Endometrial microvascular endothelial cells (primary cell): Measurements from ENCODE around the gene TACC2. TPM values are rescaled to one million over a fixed set of nuclear protein-coding genes. Genes with fewer than 3 reads are reported as not detected.
"Not testable (repeated sequence)": the region's sequence is repeated elsewhere in the genome, so short reads cannot be mapped to it uniquely, and the experiment has no call there.

Experiments
- in situ Hi-C: cut with HindIII; loops from 2 replicates; pipeline ENCODE4 v1.10.0; 2017; ENCODE audit warnings: low sequenced_read_pairs, low pct_unique_long_range_greater_than_20kb; ENCODE audit errors: inconsistent ontology term
- total RNA-seq: library from RNA; depleted of rRNA; stranded (reverse); fragments of >200 nt; gene quantifications from one replicate; pipeline ENCODE4 v1.2.3, GENCODE V29; 2015; ENCODE audit errors: inconsistent ontology term

TACC2 gene
- total RNA-seq, 1 donor from 2014 or later, result 21.9 TPM

DNA sequence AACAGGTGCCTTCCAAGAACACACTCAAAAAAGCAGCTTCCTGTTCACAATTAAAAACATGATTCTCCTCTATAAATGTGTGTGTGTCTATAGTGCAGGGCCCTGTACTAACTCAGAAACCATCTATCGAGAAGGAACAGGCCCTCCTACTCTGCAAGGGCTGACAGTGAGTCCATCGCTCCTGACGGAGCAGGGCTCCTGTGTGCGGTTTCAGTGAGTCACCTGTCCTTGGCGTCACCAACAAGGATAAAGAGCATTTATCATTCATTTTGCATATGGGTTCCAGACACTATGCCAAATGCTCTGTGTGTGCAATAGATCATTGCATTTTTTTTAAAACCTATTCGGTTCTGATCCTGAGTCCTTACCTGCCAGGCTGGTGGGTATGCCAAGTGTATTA, 63.7 kb downstream of the TACC2 start:
- in situ Hi-C loops, result no loop called here

DNA sequence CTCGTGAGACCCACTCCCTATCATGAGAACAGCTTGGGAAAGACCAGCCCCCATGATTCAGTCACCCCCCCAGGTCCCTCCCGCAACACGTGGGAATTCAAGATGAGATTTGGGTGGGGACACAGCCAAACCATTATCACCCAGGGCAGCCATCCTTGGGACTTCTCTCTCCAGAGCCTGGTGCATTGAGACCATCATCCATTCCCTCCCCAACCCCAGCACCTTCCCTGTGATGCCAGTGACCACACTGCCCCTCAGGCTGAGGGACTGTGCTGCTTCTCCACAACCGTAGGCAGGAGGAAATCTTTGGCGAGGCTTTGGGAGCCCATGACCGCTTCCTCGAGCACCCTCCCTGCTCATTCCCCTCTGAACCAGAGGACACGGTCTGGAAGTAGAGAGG, 64.4 kb downstream of the TACC2 start:
- in situ Hi-C loops, result no loop called here

DNA sequence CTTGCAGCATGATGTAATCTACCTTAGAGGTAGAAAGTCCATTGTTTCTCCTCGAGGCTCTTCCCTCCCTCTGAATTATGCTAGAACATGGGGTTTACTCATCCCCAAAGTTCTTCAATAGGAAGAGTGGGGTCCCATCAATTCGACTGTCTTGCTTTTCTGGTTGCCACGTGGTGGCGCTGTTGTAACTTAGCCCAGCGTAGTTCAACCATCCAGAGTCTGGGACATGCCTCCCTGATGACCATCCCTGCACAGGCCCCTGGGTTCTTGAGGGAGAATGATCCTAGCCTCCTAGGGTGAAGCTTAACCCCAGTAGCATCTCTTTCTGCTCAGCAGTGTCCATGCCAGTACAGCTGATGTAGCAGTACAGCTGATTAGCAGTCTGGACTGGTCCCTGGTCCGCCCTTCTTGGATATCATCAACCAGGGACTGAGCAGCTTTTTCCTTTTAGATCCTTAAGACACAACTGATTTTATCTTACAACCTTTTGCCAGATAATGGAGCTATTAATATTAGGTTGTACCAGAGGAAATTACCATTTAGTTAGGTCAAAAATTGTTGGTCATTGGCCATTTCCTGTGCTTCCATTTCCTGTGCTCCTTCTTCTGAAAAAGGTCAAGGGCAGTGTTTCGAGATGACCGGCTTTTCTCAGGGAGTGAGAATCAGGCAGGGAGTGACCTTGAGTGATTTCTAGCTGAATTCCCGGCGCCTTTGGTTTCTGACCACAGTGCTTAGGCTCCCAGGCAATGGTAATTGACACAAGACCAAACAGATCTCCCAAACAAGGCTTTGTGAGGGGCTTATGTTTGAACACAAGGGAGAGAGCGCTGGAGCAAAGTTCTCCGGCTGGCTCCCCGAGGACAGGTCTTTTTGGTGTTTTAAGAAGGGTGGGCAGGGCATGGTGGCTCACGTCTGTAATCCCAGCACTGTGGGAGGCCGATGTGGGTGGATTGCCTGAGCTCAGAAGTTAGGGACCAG, 65.4 kb downstream of the TACC2 start:
- in situ Hi-C loops, result no loop called here

DNA sequence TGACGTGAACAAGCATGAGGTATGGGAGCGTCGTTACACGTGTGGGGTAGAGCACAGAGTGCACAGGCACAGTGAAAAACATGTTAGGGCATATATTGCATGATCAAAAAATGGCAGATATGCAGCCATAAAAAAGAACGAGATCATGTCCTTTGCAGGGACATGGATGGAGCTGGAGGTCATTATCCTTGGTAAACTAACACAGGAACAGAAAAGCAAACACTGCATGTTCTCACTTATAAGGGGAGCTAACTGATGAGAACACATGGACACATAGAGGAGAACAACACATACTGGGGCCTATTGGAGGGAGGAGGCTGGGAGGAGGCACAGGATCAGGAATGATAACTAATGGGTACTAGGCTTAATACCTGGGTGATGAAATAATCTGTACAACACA, 66.3 kb downstream of the TACC2 start:
- in situ Hi-C loops, result no loop called here

DNA sequence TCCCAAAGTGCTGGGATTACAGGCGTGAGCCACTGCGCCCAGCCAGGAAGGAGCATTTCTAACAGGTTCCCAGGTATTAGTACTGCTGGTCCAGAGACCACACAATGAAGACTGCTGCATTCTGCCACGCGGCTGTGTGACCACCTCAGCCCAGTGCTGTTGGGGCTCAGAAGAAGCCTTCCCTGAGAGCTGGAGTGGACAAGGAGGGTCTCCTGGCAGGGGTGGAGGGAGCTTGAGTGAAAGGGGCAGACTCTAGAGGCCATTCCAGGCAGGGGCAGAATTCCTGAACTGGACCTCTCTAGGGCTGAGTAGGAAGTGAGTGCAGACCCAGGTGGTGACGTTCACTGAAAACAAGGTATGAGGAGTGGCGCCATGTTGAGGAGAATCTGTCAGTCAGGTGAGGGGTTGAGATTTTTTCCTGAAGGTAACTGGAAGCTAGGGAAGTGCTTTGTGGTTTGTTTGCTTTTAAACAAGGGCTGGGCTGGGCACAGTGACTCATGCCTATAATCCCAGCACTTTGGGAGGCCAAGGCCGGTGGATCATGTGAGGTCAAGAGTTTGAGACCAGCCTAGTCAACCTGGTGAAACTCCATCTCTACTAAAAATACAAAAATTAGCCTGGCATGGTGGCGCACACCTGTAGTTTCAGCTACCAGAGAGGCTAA, 67.6 kb downstream of the TACC2 start:
- in situ Hi-C loops, result no loop called here

DNA sequence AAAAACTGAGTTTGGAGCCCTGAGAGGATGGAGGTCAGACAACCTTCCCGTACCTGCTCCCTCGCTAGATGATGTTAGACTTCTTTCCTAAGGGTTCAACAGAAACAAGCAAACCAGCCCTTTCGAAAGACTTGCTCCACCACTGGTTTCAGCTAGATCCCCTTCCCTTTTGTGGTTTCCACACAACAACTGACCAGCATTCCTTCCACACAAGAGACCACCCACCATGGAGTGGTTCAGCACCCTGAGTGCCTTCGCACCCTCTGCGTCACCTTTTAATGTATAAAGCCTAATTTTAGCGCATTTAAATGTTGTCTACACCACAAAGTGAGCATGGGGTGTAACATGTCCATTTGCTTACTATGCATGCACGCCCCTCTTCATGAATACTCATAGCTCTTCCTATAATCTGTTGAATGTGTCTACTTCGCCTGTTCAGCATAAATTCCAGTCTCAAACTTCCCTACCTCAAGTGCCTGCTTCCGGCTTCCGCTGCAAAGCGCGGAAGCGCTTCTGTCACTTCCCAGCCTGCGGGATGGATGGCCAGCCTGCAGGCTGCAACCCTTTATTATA, 69.0 kb downstream of the TACC2 start:
- in situ Hi-C loops, result no loop called here

DNA sequence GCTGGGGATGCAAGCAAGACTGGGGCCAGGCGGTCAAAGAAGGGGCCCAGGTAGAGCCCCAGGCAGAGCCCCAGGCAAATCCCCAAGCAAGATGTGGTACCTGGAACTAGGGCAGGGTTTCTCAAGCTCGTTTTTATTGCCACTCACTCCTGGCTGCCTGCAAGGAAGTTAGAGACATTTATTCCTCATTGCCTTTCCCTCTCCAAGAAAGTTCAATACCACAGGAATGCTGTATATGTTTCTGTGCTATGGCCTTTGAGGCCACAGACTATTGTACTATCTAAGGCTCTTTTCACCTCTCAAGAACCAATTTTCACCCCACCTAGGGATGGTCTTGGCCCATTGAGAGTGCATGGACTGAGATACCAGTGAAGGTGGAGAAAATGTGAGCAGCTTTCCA, 71.3 kb downstream of the TACC2 start:
- in situ Hi-C loops, result no loop called here

DNA sequence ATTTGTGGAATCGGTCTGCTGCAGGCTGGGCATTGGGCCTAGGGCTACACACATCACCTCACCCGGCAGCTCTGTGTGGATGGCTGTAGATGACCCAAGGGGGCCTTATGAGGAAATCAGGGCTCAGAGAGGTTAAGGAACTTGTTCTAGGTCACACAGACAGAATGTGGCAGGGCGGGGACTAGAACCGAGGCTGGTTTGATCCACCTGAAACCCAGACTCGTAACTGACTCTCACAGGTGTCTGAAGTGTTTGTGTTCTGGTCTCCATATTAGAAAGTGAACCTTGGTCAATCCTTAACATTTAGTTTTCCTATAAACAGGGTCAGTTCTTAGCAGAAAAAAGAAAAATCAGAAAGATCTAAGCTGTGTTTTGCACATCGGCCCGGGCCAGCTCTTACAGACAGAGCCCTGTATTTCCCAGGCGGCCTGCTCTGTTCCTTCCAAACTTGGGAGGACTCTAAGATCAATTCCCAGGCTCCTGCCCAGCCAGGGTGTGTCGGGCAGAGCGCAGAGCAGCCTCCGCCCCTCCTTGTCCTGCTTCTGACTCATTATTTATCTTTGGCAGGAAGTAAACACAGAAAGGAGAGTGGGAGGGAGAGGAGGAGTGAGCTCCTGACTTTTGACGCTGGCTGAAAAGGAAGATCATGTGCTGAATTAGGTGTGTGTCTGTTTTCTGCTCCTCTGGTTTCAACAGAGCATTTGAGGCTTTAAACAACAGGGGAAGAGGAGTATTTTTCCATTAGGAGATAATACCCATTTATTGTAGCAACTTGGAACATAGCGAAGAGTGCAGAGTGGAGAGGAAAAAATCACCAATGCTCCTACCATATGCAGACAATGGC, 74.1 kb downstream of the TACC2 start:
- in situ Hi-C loops, result no loop called here

DNA sequence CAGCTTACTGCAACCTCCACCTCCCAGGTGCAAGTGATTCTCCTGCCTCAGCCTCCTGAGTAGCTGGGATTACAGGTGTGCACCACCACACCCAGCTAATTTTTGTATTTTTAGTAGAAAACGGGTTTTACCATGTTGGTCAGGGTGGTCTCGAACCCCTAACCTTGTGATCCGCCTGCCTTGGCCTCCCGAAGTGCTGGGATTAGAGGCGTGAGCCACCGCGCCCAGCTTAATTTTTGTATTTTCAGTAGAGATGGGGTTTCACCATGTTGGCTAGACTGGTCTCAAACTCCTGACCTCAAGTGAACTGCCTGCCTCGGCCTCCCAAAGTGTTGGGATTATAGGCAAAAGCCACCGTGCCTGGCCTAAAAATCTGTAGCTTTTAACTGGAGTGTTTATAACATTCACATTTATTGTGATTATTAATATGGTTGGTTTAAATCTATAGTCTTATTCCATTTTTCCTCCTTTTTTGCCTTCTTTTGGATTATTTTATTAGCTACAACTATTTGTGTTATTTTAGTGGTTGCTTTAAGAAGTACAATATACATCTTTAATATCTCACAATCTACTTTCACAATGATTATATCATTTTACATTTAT, 77.5 kb downstream of the TACC2 start:
- in situ Hi-C loops, result not testable (repeated sequence)

DNA sequence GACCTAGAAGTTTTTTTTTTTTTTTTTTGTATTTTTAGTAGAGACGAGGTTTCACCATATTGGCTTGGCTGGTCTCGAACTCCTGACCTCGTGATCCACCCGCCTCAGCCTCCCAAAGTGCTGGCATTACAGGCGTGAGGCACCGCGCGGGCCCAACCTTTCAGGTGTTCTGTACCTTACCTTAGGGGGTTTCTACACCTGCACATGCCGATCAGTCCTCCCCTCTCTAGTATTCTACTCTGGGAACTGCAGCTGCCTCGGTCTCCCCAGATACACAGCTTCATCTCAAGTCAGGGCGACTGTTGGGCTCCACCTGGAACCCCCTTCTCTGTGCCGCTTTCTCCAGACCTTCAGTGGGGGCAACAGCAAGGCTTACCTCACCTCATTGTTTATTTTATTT, 79.9 kb downstream of the TACC2 start:
- in situ Hi-C loops, result no loop called here

DNA sequence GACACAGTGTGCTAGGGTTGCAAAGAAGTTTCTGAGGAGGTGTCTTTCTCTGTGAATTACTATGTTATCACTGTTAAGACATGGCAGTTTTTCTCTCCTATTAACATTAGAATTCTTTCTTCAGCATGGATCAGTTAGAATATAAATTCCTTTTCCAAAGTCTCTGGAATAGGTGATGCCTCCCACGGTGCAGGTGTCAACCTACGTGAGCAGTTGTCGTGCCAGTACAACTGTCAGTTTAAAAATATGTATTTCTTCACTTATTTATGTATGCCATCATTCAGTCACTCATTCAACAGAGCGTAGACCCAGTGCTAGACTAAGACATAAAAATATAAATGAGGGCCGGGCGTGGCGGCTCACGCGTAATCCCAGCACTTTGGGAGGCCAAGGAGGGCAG, 83.5 kb downstream of the TACC2 start:
- in situ Hi-C loops, result no loop called here

DNA sequence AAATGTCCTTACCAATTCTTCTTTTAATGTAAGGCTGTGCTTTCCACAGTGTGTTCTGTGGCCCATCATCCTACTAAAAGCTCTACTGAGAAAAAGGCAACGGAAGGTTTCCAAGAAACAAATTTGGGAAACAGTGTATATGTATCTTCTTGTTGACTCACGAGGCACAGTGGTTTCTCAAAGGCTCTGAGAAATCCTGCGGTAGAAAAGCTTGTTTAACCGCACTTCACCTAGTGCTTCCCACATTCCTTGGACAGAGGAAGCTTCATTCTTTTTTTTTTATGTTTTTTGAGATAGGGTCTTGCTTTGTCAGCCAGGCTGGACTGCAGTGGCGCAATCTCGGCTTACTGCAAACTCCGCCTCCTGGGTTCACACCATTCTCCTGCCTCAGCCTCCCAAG, 84.5 kb downstream of the TACC2 start:
- in situ Hi-C loops, result no loop called here

DNA sequence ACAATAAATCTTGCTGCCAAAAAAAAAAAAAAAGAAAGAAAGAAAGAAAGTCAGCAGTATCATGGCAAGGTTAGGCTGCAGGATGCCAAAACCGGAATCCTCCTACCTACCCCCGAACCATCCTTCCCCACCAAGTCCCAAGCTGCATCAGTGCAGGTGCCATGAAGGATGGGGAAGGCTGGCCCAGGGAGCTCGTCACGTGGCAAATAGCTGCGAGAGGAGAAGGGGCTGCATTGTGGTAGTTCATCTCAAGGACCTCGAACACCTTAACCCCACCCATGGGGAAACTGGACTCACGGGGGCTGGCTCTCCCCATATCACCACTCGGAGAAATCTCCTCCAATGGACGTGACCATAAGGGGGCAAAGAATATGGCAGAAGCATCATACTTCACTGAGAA, 86.2 kb downstream of the TACC2 start:
- in situ Hi-C loops, result no loop called here

DNA sequence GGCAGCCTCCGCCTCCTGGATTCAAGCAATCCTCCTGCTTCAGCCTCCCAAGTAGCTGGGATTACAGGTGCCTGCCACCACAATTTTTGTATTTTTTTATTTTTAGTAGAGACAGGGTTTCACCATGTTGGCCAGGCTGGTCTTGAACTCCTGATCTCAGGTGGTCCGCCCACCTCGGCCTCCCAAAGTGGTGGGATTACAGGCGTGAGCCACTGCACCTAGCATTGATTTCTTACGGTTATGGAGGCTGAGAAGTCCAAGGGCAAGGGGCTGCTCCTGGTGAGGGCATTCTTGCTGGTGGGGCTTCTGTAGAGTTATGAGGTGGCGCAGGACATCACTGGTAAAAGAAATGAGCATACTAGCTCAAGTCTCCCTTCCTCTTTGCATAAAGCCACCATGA, 86.9 kb downstream of the TACC2 start:
- in situ Hi-C loops, result not testable (repeated sequence)

DNA sequence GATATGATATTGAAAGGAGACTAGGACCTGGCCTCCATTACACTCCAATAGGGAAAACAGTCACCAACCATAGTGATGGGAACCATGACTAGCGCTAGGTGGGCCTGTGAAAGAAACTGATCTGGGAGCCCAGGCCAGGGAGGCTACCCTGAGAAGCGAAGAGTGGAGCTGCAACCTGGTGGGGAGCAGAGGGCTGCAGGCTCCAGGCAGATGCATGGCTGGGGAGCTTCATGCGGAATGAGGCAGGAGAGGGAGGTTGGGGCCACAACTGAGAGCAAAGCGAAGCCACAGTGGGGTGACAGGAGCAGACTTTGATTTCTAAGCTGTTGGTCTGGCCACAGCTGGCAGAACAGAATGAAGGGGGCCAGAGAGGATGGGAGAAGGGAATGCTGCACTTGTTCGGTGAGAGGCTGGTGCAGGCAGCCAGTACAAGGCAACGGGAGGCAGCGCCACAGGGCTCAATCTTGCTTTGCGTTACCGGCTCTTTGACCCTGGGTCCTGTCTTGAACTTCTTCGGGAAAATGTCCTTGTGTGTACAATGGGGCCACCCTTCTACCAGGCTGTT, 88.4 kb downstream of the TACC2 start:
- in situ Hi-C loops, result no loop called here

DNA sequence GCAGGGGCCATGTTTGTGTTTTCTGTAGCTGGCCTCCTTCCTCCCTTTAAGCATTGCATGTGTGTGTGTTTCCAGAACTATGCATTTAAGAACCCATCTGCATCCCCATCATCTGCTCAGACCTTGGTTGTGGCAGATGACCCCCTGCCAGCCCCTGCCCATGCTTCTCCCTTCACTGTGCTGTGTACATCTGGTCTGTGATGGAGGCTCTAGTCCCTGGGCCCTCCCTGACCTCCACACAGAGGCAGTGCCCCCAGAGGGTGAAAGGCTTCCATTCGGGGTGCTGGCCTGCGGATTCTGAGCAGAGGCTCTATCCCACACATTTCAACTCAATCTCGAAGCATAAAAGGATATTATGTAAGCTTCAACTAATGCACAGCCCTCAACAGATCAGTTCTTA, 89.4 kb downstream of the TACC2 start:
- in situ Hi-C loops, result no loop called here

DNA sequence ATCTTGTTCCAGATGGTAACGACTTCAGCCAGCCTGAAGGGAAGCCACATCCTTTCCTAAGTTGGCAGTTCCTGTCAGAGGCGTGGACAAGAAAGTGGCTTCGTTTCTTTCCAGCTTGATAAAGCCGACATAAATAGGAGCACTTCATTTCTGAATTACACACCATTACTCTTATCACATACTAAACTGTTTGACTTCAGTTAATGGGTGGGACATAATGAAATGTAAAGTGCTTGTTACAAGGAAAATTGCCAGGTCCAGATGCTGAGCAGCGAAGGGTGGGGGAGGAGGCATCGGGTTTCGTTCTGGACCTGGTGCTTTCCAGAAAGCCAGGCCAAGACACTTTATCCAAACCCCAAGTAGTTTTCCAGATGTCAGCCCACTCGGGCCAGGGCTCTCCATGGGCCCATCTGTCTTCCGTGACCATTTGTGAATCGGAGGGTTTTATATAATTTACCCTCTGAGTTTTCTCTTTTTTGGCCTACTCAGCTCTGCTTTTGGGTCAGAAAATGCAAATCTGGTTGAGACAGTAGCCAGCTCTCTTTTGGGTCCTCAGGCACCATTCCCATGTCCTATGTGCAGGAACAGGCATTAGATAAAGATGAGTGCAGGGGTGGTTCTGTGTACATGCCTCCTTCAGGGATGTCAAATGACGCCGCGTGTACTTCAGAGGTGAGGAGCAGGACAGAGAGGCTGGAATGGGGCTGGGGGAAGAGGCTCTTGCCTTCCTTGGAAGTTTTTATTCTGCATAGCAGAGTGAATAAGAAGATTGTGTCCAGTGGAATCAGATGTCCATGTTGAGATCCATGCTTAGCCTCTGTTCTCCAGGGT, 90.2 kb downstream of the TACC2 start:
- in situ Hi-C loops, result no loop called here
